ENCODE results near the gene MYBPH.

- no peak for TF ChIP-seq RARB (CRISPR knock-in tag; IDR thresholded peaks at IDR 0.05)
- no peak for TF ChIP-seq ZNF565 (CRISPR knock-in tag; conservative IDR thresholded peaks at IDR 0.05; ENCODE audit: low read depth)
- TF ChIP-seq SNAI2 (CRISPR knock-in tag; IDR thresholded peaks at IDR 0.05), result no peak
- no peak for TF ChIP-seq PATZ1 (CRISPR knock-in tag; IDR thresholded peaks at IDR 0.05; ENCODE audit: borderline replicate concordance)
- no peak for TF ChIP-seq ZC3H10 (CRISPR knock-in tag; IDR thresholded peaks at IDR 0.05)
- TF ChIP-seq CSRNP3 (CRISPR knock-in tag; IDR thresholded peaks at IDR 0.05), result no peak
- no peak for TF ChIP-seq ZFP3 (CRISPR knock-in tag; IDR thresholded peaks at IDR 0.05)
- TF ChIP-seq ZFP30 (CRISPR knock-in tag; IDR thresholded peaks at IDR 0.05), result no peak
These were observed 6.8 kb upstream of the MYBPH start for GRCh38 chr1:203182387-203182953.
